Measurements from ENCODE around the gene SRP9.
"Not testable (repeated sequence)": the region's sequence is repeated elsewhere in the genome, so short reads cannot be mapped to it uniquely, and the experiment has no call there.

GRCh38 chr1:225806736-225807135 is 29.1 kb downstream of the SRP9 start:
- TF ChIP-seq CTCF (conservative IDR thresholded peaks at IDR 0.05; ENCODE audit: low read depth in 2 of 2); EZH2 (IDR thresholded peaks at IDR 0.05; ENCODE audit: low read depth, unreplicated experiment); JUNB (IDR thresholded peaks at IDR 0.05; ENCODE audit: unreplicated experiment); EZH2phosphoT487 (IDR thresholded peaks at IDR 0.05; ENCODE audit: unreplicated experiment); ETS1 (IDR thresholded peaks at IDR 0.05); REST (IDR thresholded peaks at IDR 0.05; ENCODE audit: unreplicated experiment); POLR2AphosphoS5 (IDR thresholded peaks at IDR 0.05; ENCODE audit: low read depth); CREB1 (CRISPR knock-in tag; IDR thresholded peaks at IDR 0.05; ENCODE audit: low read depth); STAT1 (IDR thresholded peaks at IDR 0.05; ENCODE audit: unreplicated experiment); ZNF114 (CRISPR knock-in tag; IDR thresholded peaks at IDR 0.05): not testable (repeated sequence)

Measured in GM23338 (cell line).